Caco-2 (cell line): ENCODE measurements around the gene GLI3. TPM values are rescaled to one million over a fixed set of nuclear protein-coding genes. Genes with fewer than 3 reads are reported as not detected.

Experiments
- Bru-seq: library from RNA; stranded (reverse); fragments of 400-500 nt; gene quantifications from one replicate; lab custom pipeline; 2021; lab: Mats Ljungman, UMichigan
- BruChase-seq, 2 experiments: library from RNA; stranded (reverse); fragments of 400-500 nt; gene quantifications; one replicate each; lab custom pipeline; 2021; lab: Mats Ljungman, UMichigan
- BruUV-seq: library from RNA; stranded (reverse); fragments of 400-500 nt; replicated peaks from 2 replicates; lab custom pipeline; 2021; lab: Mats Ljungman, UMichigan
- CTCF ChIA-PET: fragments of 300-600 bp; sonication (Branson Sonifier 250); formaldehyde crosslinking; loops from one replicate; lab custom pipeline; 2022; ENCODE audit warnings: antibody characterized with exemption; lab: Charles Lee
- POLR2A ChIA-PET: fragments of 300-600 bp; sonication (Branson Sonifier 250); formaldehyde crosslinking; loops from one replicate; lab custom pipeline; 2022; ENCODE audit warnings: antibody characterized with exemption; lab: Charles Lee
- DNase-seq, 2 experiments: peaks; one replicate each; pipeline versions ENCODE4 v3.0.0 to v3.0.0-alpha.2; 2020 to 2022
- H3K27me3 ChIP-seq: replicated peaks from 2 replicates; pipeline ENCODE4 v1.6.0; 2011; ENCODE audit warnings: low read length; ENCODE audit not compliant: control insufficient read depth, insufficient read depth
- H3K36me3 ChIP-seq: 2 replicates; pipeline ENCODE4 v1.5.1; 2011; ENCODE audit warnings: low read length; ENCODE audit not compliant: control insufficient read depth, insufficient read depth
- H3K4me1 ChIP-seq: fragments of 250-450 bp; sonication (Bioruptor Pico); 2 replicates; pipeline ENCODE4 v1.5.1; 2020; ENCODE audit warnings: mild to moderate bottlenecking
- H3K4me3 ChIP-seq: 2 replicates; pipeline ENCODE4 v1.5.1; 2011; ENCODE audit warnings: low read depth, mild to moderate bottlenecking, control low read depth, low read length
- H3K9me3 ChIP-seq: fragments of 250-450 bp; sonication (Bioruptor Pico); 2 replicates; pipeline ENCODE4 v1.5.1; 2020; ENCODE audit warnings: mild to moderate bottlenecking, moderate library complexity
- H3K27ac Mint-ChIP-seq: one replicate; pipeline ENCODE4 v1.8.0; 2022; ENCODE audit warnings: mixed read lengths; ENCODE audit not compliant: unreplicated experiment
- H3K27me3 Mint-ChIP-seq: one replicate; pipeline ENCODE4 v1.8.0; 2022; ENCODE audit warnings: mixed read lengths; ENCODE audit not compliant: insufficient read depth, unreplicated experiment
- H3K36me3 Mint-ChIP-seq: one replicate; pipeline ENCODE4 v1.8.0; 2022; ENCODE audit warnings: mild to moderate bottlenecking, mixed read lengths; ENCODE audit not compliant: insufficient read depth, unreplicated experiment
- H3K4me1 Mint-ChIP-seq: one replicate; pipeline ENCODE4 v1.8.0; 2022; ENCODE audit warnings: low read depth, mixed read lengths; ENCODE audit not compliant: unreplicated experiment
- H3K4me3 Mint-ChIP-seq: one replicate; pipeline ENCODE4 v1.8.0; 2022; ENCODE audit warnings: mild to moderate bottlenecking, moderate library complexity, mixed read lengths; ENCODE audit not compliant: unreplicated experiment
- H3K9me3 Mint-ChIP-seq: one replicate; pipeline ENCODE4 v1.8.0; 2022; ENCODE audit warnings: mixed read lengths; ENCODE audit not compliant: unreplicated experiment
- CTCF ChIP-seq, 2 experiments: fragments of 200-600 bp in 1 of 2; IDR thresholded peaks; 1 replicate in 1 of 2; 2 replicates in 1 of 2; pipeline versions ENCODE4 v1.5.1 to v1.8.0; 2011 to 2022; ENCODE audit warnings: antibody characterized with exemption in 1 of 2, control low read depth in 1 of 2, inconsistent platforms in 1 of 2, low read depth in 1 of 2, low read length in 1 of 2, mild to moderate bottlenecking in 1 of 2, moderate library complexity in 1 of 2; ENCODE audit not compliant: insufficient read depth in 1 of 2, severe bottlenecking in 1 of 2, unreplicated experiment in 1 of 2
- intact Hi-C: fragments of 100-400 bp; cut with micrococcal nuclease; formaldehyde crosslinking; loops from one replicate; pipeline ENCODE4 v1.10.0; 2022; ENCODE audit not compliant: unreplicated experiment
- long read RNA-seq: library from polyadenylated mRNA; stranded (forward); transcript quantifications from one replicate; pipeline ENCODE4 v2.0.0, GENCODE V29; 2022
- total RNA-seq: library from RNA; stranded (reverse); gene quantifications from 2 replicates; pipeline ENCODE4 v1.2.3, GENCODE V29; 2022

GLI3 gene
- total RNA-seq (1.00 and 1.1 TPM in 2 replicates), Bru-seq, nascent RNA (percentile 28 among the genes with signal in this experiment), BruChase-seq, experiment 1, labeled RNA remaining after a 2-hour chase (percentile 12 among the genes with signal in this experiment), BruChase-seq, experiment 2, labeled RNA remaining after a 6-hour chase (percentile 12 among the genes with signal in this experiment)
- long read RNA-seq = 0 reads

GRCh38 chr7:42236976-42237810 is at the start of gene GLI3:
TSS of gene GLI3 (minus strand) at chr7:42237209. CDS start at chr7:42223253, 13,956 bp downstream.
- Mint-ChIP-seq H3K4me3 (peak within 1 kb of the TSS; percentile 90), H3K27me3 (peaks cover 44% of the 10 kb centered on the region), H3K4me1 (peaks cover 13% of the 10 kb centered on the region), H3K27ac (peak within 1 kb of the TSS; percentile 56), H3K9me3 (no peaks in the 10 kb centered on the region), H3K36me3 (peaks cover 4% of the 10 kb centered on the region)
- peak in 1 of 2 experiments; percentile 21 for TF ChIP-seq CTCF (IDR thresholded peaks at IDR 0.05; ENCODE audit: insufficient read depth in 1 of 2, low read depth in 1 of 2, low read length in 1 of 2, severe bottlenecking in 1 of 2, unreplicated experiment in 1 of 2)
- H3K36me3 ChIP-seq = no peaks in the 10 kb centered on the region
- POLR2A ChIA-PET = no interaction called here
- no peaks in the 10 kb centered on the region; the same call in none of the 2 replicates for H3K27me3 ChIP-seq
- CTCF ChIA-PET = no interaction called here
- peak; percentile 43 to 50 for DNase-seq
- intact Hi-C loops = no loop called here
- no peaks in the 10 kb centered on the region for H3K9me3 ChIP-seq
- peak within 1 kb of the TSS; percentile 39 for H3K4me3 ChIP-seq
- peaks cover 4% of the 10 kb centered on the region; the same call in 1 of the 2 replicates for H3K4me1 ChIP-seq
- no TSS peak for BruUV-seq

GRCh38 chr7:42285383-42285824 is 48.4 kb upstream of the GLI3 start:
- POLR2A ChIA-PET = no interaction called here
- no peaks in the 10 kb centered on the region for H3K9me3 ChIP-seq
- CTCF ChIA-PET = no interaction called here
- Mint-ChIP-seq H3K27ac (no peak overlapping the region), H3K9me3 (no peaks in the 10 kb centered on the region), H3K4me3 (no peak overlapping the region), H3K4me1 (no peaks in the 10 kb centered on the region), H3K27me3 (peaks cover 29% of the 10 kb centered on the region), H3K36me3 (no peaks in the 10 kb centered on the region)
- DNase-seq = no peak
- no peaks in the 10 kb centered on the region for H3K36me3 ChIP-seq
- intact Hi-C loops = no loop called here
- no peak for TF ChIP-seq CTCF (IDR thresholded peaks at IDR 0.05; ENCODE audit: insufficient read depth in 1 of 2, low read depth in 1 of 2, low read length in 1 of 2, severe bottlenecking in 1 of 2, unreplicated experiment in 1 of 2)
- H3K4me1 ChIP-seq = no peaks in the 10 kb centered on the region
- H3K4me3 ChIP-seq = no peak overlapping the region
- no TSS peak for BruUV-seq
- H3K27me3 ChIP-seq = no peaks in the 10 kb centered on the region

GRCh38 chr7:42283553-42283952 is 46.5 kb upstream of the GLI3 start:
- CTCF ChIA-PET = no interaction called here
- H3K27ac Mint-ChIP-seq = no peak overlapping the region
- Histone ChIP-seq H3K9me3 (no peaks in the 10 kb centered on the region), H3K4me3 (no peak overlapping the region), H3K27me3 (no peaks in the 10 kb centered on the region), H3K36me3 (no peaks in the 10 kb centered on the region), H3K4me1 (no peaks in the 10 kb centered on the region)
- POLR2A ChIA-PET = no interaction called here
- H3K36me3 Mint-ChIP-seq = no peaks in the 10 kb centered on the region
- H3K9me3 Mint-ChIP-seq = no peaks in the 10 kb centered on the region
- peaks cover 31% of the 10 kb centered on the region for H3K27me3 Mint-ChIP-seq
- TF ChIP-seq CTCF (IDR thresholded peaks at IDR 0.05; ENCODE audit: insufficient read depth in 1 of 2, low read depth in 1 of 2, low read length in 1 of 2, severe bottlenecking in 1 of 2, unreplicated experiment in 1 of 2) = no peak
- intact Hi-C loops = no loop called here
- DNase-seq = no peak
- H3K4me3 Mint-ChIP-seq = no peak overlapping the region
- BruUV-seq = no TSS peak
- no peaks in the 10 kb centered on the region for H3K4me1 Mint-ChIP-seq
